Activated T-helper 9 cell treated with anti-CD3 and anti-CD28 coated beads, Interleukin-2, amount 50 U/mL, for 16 hours (primary cell): ENCODE results near the gene HOXA10.

ENCODE experiments used
- DNase-seq: peaks from one replicate; pipeline ENCODE4 v3.0.0-alpha.2; 2020; ENCODE audit warnings: low read depth

HOXA10 gene

GRCh38 chr7:27128776-27129728, 45.1 kb downstream of the HOXA10 start:
- no peak for DNase-seq

- no peak for DNase-seq
Measured at GRCh38 chr7:27128034-27128433, 46.1 kb downstream of the HOXA10 start.

- DNase-seq: no peak
Measured at GRCh38 chr7:27126596-27127327, 47.4 kb downstream of the HOXA10 start.

- DNase-seq: no peak
Measured at GRCh38 chr7:27125986-27126394, 48.1 kb downstream of the HOXA10 start.

GRCh38 chr7:27124902-27125689, 49.0 kb downstream of the HOXA10 start:
- no peak for DNase-seq

GRCh38 chr7:27124096-27124901, 49.8 kb downstream of the HOXA10 start:
- no peak for DNase-seq

- no peak for DNase-seq
Measured at GRCh38 chr7:27123477-27124053, 50.6 kb downstream of the HOXA10 start.

- DNase-seq: no peak
Measured at GRCh38 chr7:27123007-27123476, 51.1 kb downstream of the HOXA10 start.

GRCh38 chr7:27122077-27122910, 51.8 kb downstream of the HOXA10 start:
- no peak for DNase-seq

GRCh38 chr7:27121684-27122076, 52.4 kb downstream of the HOXA10 start:
- DNase-seq: no peak
